ENCODE data around the gene ZNF513.

The ZNF513 gene

DNA sequence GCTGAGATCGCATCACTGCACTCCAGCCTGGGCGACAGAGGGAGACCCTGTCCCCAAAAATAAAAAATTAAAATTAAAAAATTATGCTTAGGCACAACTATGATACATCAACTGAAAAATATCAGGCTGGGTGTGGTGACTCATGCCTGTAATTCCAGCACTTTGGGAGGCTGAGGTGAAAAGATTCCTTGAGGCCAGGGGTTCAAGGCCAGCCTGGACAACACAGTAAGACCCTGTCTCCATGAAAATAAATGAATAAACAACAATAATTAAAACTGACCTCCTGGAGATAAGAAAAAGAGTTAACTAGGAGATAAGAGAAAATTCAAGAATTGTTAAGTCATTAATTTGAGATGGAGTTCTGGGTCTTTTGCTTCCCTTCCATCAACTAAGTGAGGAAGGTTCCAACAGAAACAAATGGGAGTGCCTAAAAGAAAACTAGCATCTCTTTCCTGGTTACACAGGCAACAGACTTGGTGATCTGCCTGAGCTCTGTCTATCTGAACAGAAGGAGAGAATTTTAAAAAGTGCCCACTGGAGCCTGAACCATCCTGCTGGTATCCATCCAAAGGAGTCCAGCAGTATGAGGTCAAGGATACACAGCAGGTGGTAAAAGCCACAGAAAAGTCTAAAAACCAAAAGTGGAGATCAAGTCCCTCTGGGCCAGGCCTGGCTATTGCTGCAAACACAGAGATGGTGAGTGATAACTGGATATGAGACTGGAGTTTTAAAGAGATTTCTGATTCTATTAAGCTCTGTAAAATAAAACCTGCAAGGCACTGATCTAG, 20.0 kb upstream of the ZNF513 start:
- DNase-seq (ENCODE audit: low read depth): no peak

DNA sequence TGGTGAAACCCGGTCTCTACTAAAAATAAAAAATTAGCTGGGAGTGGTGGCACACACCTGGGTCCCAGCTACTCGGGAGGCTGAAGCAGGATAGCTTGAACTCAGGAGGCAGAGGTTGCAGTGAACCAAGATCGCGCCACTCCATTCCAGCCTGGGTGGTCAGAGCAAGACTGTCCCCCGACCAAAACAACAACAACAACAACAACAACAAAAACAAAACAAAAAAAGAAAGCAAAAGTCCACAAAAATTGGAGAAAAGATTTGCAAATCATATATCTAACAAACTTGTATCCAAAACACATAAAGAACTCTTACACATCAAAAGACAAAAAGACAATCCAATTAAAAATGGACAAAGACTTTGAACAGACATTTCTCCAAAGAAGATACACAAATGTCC, 18.4 kb upstream of the ZNF513 start:
- no peak for DNase-seq (ENCODE audit: low read depth)
- TF ChIP-seq, protein P1, sequence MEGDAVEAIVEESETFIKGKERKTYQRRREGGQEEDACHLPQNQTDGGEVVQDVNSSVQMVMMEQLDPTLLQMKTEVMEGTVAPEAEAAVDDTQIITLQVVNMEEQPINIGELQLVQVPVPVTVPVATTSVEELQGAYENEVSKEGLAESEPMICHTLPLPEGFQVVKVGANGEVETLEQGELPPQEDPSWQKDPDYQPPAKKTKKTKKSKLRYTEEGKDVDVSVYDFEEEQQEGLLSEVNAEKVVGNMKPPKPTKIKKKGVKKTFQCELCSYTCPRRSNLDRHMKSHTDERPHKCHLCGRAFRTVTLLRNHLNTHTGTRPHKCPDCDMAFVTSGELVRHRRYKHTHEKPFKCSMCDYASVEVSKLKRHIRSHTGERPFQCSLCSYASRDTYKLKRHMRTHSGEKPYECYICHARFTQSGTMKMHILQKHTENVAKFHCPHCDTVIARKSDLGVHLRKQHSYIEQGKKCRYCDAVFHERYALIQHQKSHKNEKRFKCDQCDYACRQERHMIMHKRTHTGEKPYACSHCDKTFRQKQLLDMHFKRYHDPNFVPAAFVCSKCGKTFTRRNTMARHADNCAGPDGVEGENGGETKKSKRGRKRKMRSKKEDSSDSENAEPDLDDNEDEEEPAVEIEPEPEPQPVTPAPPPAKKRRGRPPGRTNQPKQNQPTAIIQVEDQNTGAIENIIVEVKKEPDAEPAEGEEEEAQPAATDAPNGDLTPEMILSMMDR (conservative IDR thresholded peaks at IDR 0.05; ENCODE audit: low read depth, low read length): no peak
- no peak overlapping the region for H3K4me3 ChIP-seq (ENCODE audit: low read length)

More for the DNA sequence above, 20.0 kb upstream of the ZNF513 start:
- TF ChIP-seq, protein P1 (conservative IDR thresholded peaks at IDR 0.05; ENCODE audit: low read depth, low read length): no peak
- no peak overlapping the region for H3K4me3 ChIP-seq (ENCODE audit: low read length)

DNA sequence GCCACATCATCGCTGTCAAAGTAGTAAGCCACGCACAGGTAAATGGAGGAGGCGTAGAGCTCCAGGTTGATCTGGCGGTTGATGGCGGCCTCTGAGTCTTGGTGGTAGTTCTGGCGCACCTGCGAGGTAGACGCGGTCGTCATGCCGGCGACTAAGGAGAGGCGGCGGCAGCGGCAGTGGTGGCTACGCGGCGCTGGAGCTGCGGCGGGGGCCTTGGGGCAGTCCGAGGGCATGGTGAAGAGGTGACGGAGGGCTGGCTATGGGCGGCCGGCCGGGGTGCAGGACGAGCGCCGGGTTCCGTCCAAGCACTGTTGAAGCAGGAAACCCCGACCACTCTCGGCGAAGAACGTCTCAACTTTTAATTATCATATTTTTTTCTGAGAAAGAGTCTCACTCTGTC, 12.7 kb upstream of the ZNF513 start:
- TF ChIP-seq, protein P1 (conservative IDR thresholded peaks at IDR 0.05; ENCODE audit: low read depth, low read length): no peak

DNA sequence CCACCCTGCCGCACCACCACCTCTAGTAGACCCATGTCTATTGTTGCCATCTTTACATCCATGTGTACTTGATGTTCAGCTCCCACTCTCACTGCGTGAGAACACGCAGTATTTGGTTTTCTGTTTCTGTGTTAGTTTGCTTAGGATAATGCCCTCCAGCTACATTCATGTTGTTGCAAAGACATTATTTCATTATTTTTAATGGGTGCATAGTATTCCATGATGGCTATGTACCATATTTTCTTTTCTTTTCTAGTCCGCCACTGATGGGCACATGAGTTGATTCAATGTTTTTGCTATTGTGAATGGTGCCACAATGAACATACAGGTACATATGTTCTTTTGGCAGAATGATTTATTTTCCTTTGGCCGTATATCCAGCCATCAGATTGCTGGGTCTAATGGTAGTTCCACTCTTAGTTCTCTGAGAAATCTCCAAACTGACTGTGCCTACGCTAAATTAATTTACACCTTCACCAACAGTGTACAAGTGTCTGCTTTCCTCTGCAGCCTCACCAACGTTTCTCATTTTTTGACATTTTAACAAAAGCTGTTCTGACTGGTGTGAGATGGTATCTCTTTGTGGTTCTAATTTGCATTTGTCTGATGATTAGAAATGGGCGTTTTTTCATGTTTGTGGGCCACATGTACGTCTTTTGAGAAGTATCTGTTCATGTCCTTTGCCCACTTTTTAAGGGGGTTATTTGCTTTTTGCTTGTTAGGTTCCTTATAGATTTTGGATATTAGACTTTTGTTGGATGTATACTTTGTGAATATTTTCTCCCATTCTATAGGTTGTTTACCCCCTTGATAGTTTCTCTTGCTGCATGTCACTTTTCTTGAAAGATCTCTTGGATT, 10.5 kb upstream of the ZNF513 start:
- DNase-seq (ENCODE audit: low read depth): no peak
- no peak overlapping the region for H3K4me3 ChIP-seq (ENCODE audit: low read length)
- TF ChIP-seq, protein P1 (conservative IDR thresholded peaks at IDR 0.05; ENCODE audit: low read depth, low read length): no peak

More for the DNA sequence above, 12.7 kb upstream of the ZNF513 start:
- H3K4me3 ChIP-seq (ENCODE audit: low read length): no peak overlapping the region
- no peak for DNase-seq (ENCODE audit: low read depth)

DNA sequence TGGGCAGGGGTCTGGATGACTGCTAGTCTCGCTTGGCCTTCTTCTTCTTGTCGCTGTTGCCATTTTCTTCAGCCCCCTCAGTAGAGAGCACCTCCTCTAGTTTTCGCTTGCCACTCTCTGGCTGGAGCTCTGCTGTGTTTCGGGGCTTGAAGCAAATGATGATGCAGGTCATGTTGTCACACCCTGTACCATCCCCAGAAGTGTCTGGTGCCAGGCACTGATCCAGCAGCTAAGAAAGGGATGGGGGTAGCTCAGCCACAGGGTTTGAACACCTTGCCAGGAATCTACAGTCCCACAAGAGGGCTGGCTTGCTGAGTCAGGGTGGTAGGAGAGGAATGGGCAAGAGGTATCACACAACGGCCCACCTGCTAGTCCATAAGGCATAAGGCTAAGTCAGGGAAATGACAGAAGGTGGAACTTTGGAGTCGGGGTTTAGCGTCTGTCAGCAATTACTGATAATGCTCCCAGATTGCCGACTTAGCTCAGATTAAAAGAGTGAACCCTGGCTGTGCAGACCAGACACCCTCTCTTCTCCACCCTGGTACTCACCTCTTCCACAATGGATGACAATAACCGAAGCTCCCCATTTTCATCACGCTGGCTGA, 1.1 kb upstream of the ZNF513 start:
- TF ChIP-seq, protein P1 (conservative IDR thresholded peaks at IDR 0.05; ENCODE audit: low read depth, low read length): no peak
- no peak for DNase-seq (ENCODE audit: low read depth)
- no peak overlapping the region for H3K4me3 ChIP-seq (ENCODE audit: low read length)

DNA sequence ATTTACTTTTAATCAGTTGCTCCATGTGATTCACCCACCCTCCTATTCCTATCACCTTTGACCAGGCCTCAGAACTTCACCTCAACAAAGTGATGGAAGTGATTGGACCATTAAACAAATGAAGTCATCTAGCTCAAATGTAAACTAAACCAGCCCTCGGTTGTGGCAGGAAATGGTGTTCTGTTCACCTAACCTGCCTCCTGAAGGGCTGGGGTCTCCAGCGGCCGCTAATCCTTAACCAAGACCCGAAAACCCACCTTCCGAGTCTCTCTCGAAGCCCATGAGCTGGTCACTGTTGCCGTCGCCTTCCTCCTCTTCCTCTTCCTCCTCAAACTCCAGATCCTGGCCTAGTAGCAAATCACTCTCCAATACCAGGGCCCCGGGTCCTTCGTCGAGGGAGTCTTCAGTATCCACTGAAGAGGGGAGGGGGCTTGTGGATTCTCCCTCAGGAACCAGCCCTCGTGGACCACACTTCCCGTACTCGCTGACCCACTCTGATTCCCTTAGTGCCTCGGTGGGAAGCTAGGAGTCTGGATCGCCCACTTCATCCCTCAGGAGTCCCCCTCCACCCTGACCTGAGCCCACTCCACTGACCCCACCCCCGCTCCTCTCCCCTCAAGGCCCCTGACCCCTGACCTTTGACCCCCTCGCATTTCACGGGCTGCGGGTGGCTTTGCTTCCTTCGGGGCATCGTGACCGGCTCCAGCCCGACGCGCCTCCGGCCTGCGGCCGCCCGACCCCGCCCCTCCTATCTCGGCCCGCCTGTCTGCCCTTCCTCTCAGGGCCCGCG, 503 bp downstream of the ZNF513 start:
- DNase-seq (ENCODE audit: low read depth): no peak
- peak overlapping the region; percentile 82 for H3K4me3 ChIP-seq (ENCODE audit: low read length)
- TF ChIP-seq, protein P1 (conservative IDR thresholded peaks at IDR 0.05; ENCODE audit: low read depth, low read length): no peak
